GM23338 (cell line): ENCODE measurements around the gene TMEM52.

Experiments used
- EZH2 ChIP-seq: fragments of 200-600 bp; sonication (generic); IDR thresholded peaks from one replicate; pipeline ENCODE4 v1.8.0; 2017; ENCODE audit warnings: antibody characterized with exemption, mild to moderate bottlenecking, low read depth; ENCODE audit not compliant: unreplicated experiment
- NANOG ChIP-seq: IDR thresholded peaks from 2 replicates; pipeline ENCODE4 v1.6.1; 2016; ENCODE audit warnings: antibody characterized with exemption, borderline replicate concordance
- POLR2AphosphoS5 ChIP-seq: IDR thresholded peaks from 2 replicates; pipeline ENCODE4 v1.6.1; 2016; ENCODE audit warnings: antibody characterized with exemption, low read depth
- REST ChIP-seq: IDR thresholded peaks from one replicate; pipeline ENCODE4 v1.6.1; 2018; ENCODE audit warnings: antibody characterized with exemption; ENCODE audit not compliant: unreplicated experiment
- STAT1 ChIP-seq: IDR thresholded peaks from one replicate; pipeline ENCODE4 v1.6.1; 2016; ENCODE audit warnings: antibody characterized with exemption; ENCODE audit not compliant: unreplicated experiment
- ZNF114 ChIP-seq: fragments of 250-450 bp; sonication (Bioruptor Pico); IDR thresholded peaks from 2 replicates; pipeline ENCODE4 v1.5.0; 2020; ENCODE audit warnings: mild to moderate bottlenecking, moderate library complexity
- TF ChIP-seq, protein P1 (sequence below), 2 experiments: fragments of 200-600 bp in 1 of 2; sonication (generic) in 1 of 2; conservative IDR thresholded peaks; 2 replicates each; pipeline versions ENCODE4 v1.5.1 to v1.6.1; 2016 to 2017; ENCODE audit warnings: antibody characterized with exemption in 2 of 2, low read depth in 2 of 2, mild to moderate bottlenecking in 2 of 2, moderate library complexity in 1 of 2

DNA sequence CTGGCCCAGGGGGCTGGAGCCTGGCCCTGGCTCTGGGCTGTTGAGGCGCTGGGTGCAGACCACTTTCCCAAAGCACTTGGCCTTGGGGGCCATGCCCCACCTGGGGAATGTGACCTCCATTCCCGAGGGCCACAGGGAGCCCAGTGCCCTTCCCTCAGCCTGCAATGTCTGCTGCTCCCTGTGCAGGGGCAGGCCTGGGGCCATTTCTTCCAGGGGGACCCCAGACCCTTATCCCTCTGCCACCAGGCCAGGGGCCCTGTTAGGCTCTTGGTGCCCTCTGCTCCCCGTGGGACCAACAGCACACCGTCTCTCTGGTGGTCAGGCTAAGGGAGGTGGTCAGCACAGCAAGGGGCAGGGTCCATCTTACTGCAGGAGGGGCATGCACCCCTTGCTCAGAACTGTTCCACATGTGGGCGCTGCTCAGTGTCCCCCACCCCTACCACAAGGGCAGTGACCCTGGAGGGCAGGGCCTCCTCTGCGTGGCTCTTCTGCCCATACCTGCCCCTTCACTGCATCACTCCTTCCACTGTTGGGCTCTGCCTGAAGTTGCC, 1.1 kb upstream of the TMEM52 start:
- TF ChIP-seq, protein P1, sequence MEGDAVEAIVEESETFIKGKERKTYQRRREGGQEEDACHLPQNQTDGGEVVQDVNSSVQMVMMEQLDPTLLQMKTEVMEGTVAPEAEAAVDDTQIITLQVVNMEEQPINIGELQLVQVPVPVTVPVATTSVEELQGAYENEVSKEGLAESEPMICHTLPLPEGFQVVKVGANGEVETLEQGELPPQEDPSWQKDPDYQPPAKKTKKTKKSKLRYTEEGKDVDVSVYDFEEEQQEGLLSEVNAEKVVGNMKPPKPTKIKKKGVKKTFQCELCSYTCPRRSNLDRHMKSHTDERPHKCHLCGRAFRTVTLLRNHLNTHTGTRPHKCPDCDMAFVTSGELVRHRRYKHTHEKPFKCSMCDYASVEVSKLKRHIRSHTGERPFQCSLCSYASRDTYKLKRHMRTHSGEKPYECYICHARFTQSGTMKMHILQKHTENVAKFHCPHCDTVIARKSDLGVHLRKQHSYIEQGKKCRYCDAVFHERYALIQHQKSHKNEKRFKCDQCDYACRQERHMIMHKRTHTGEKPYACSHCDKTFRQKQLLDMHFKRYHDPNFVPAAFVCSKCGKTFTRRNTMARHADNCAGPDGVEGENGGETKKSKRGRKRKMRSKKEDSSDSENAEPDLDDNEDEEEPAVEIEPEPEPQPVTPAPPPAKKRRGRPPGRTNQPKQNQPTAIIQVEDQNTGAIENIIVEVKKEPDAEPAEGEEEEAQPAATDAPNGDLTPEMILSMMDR (conservative IDR thresholded peaks at IDR 0.05; ENCODE audit: low read depth in 2 of 2) = no peak
- TF ChIP-seq POLR2AphosphoS5 = no peak
- no peak for TF ChIP-seq REST
- TF ChIP-seq EZH2 = no peak
- TF ChIP-seq ZNF114 (CRISPR knock-in tag) = no peak
- TF ChIP-seq NANOG = no peak
- TF ChIP-seq STAT1 = no peak
